GM18526 (cell line): ENCODE measurements around the gene USO1.
A peak's percentile ranks its signal among the peaks of the same experiment; 100 is the strongest.

Source experiments
- POLR2A ChIP-seq: IDR thresholded peaks from 3 replicates; pipeline ENCODE4 v1.6.1; 2011; ENCODE audit not compliant: insufficient read length; ENCODE audit errors: extremely low read depth

USO1 gene

GRCh38 chr4:75724066-75724866 is at the start of gene USO1:
Gene USO1 (plus strand): TSS chr4:75724577. CDS start chr4:75724820, 243 bp downstream.
- TF ChIP-seq POLR2A: peak; percentile 96

GRCh38 chr4:75675004-75675531 is 49.3 kb upstream of the USO1 start:
- no peak for TF ChIP-seq POLR2A

GRCh38 chr4:75678473-75678872 is 45.9 kb upstream of the USO1 start:
- no peak for TF ChIP-seq POLR2A

GRCh38 chr4:75678965-75679364 is 45.4 kb upstream of the USO1 start:
- no peak for TF ChIP-seq POLR2A

GRCh38 chr4:75679876-75680575 is 44.4 kb upstream of the USO1 start:
- no peak for TF ChIP-seq POLR2A

GRCh38 chr4:75683482-75684155 is 40.8 kb upstream of the USO1 start:
- TF ChIP-seq POLR2A: no peak

GRCh38 chr4:75685546-75686189 is 38.7 kb upstream of the USO1 start:
- no peak for TF ChIP-seq POLR2A

GRCh38 chr4:75686346-75686745 is 38.0 kb upstream of the USO1 start:
- TF ChIP-seq POLR2A: no peak

GRCh38 chr4:75696071-75696470 is 28.3 kb upstream of the USO1 start:
- TF ChIP-seq POLR2A: no peak

GRCh38 chr4:75696581-75696980 is 27.8 kb upstream of the USO1 start:
- TF ChIP-seq POLR2A: no peak

- TF ChIP-seq POLR2A: no peak
Measured at GRCh38 chr4:75698162-75698962, 26.0 kb upstream of the USO1 start.

- no peak for TF ChIP-seq POLR2A
Measured at GRCh38 chr4:75698963-75699228, 25.5 kb upstream of the USO1 start.

- TF ChIP-seq POLR2A: no peak
Measured at GRCh38 chr4:75699299-75699698, 25.1 kb upstream of the USO1 start.

GRCh38 chr4:75702919-75703411 is 21.4 kb upstream of the USO1 start:
- no peak for TF ChIP-seq POLR2A
